ENCODE results near the gene SLC38A10. TPM values are rescaled to one million over a fixed set of nuclear protein-coding genes. Genes with fewer than 3 reads are reported as not detected.

Gene SLC38A10
- total RNA-seq, 1 donor from 2014 or later, result 97.1 TPM

DNA sequence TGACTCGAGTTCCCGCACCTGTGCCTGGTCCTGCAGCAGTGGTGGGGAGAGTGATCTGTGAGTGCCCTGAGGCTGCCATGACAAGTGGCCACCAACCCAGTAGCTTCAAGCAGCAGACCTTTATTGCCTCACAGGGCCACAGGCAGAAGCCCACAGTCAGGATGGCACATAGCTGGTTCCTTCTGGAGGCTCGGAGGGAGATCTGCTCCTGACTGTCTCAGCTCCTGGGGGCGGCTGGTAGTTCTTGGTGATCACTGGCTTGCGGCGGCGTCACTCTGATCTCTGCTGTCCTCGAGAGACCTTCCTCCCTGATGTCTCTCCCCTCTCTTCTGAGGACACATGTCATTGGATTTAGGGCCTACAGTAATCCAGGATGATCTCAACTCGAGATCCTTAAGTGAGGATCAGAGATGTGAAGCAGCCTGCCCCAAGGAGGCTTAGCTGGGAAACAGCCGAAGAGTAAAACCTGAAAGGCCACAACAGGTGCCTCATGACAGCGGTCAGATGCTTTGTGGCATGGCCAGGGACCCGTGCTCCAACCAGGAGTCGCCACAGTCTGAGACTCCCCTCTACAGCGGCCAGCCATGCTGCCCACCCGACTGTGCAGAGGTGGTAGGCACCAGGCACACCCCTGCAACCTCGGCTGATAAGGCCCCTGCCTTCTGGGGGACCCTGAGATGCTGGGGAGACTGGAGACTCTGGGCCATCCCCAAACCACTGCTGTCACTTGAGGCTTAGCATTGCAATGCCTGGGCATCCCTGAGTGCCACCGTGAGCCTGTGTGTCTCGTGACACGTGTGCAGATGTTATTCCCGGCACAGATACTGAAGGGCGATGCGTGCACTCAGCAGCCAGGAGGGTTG is 30.0 kb upstream of the SLC38A10 start:
- POLR2A ChIA-PET, result no interaction called here
- Mint-ChIP-seq H3K9me3 (no peaks in the 10 kb centered on the region), H3K27me3 (peaks cover 6% of the 10 kb centered on the region), H3K4me1 (peaks cover 4% of the 10 kb centered on the region), H3K27ac (no peak overlapping the region), H3K4me3 (no peak overlapping the region), H3K36me3 (ENCODE audit: low read depth) (no peaks in the 10 kb centered on the region)
- CTCF ChIA-PET, result no interaction called here
- no peak for TF ChIP-seq CTCF (IDR thresholded peaks at IDR 0.05)
- no peak for ATAC-seq (ENCODE audit: low read depth)
- intact Hi-C loops (cut with micrococcal nuclease), result no loop called here
- no peak for DNase-seq

DNA sequence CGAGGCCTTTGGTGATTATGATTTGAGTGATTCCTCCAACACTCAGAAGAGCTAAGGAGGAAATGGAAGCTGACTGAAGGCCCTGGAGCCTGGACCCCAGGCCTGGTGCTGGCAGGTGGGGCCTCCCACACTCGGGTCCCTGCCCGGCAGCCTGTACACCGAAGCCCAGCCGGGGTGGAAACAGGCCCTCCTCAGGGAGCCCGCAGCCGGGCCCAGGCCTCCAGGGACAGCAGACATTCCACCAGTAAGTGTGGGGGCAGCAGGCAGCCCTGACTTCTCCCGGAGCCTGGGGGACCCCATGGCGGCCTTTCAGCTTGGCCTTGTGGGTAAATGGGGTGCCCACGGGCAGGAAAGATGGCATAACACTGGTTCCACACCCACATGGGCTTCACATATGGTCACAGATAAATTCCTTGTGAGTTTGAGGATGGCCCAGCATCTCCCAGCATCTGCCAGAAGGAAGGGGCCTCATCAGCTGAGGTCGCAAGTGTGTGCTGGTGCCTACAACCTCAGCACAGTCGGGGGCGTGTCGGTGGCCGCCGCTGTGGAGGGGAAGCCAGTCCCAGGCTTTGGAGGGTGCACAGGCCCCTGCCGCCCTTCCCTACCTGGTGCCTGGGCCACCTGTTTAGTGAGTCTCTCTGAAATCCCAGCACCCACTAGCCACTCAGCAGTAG is 29.2 kb upstream of the SLC38A10 start:
- no peak for ATAC-seq (ENCODE audit: low read depth)
- ChIA-PET CTCF (no interaction called here), POLR2A (no interaction called here)
- H3K27me3 Mint-ChIP-seq, result peaks cover 6% of the 10 kb centered on the region
- no peak overlapping the region for H3K27ac Mint-ChIP-seq
- intact Hi-C loops (cut with micrococcal nuclease), result no loop called here
- no peak for TF ChIP-seq CTCF (IDR thresholded peaks at IDR 0.05)
- H3K4me3 Mint-ChIP-seq, result no peak overlapping the region
- H3K36me3 Mint-ChIP-seq (ENCODE audit: low read depth), result no peaks in the 10 kb centered on the region
- H3K4me1 Mint-ChIP-seq, result peaks cover 2% of the 10 kb centered on the region
- DNase-seq, result no peak
- no peaks in the 10 kb centered on the region for H3K9me3 Mint-ChIP-seq

GRCh38 chr17:81323411-81323868 is 28.3 kb upstream of the SLC38A10 start:
- intact Hi-C loops (cut with micrococcal nuclease), result no loop called here
- no peak overlapping the region for H3K27ac Mint-ChIP-seq
- H3K27me3 Mint-ChIP-seq, result peaks cover 6% of the 10 kb centered on the region
- CTCF ChIA-PET, result no interaction called here
- TF ChIP-seq CTCF (IDR thresholded peaks at IDR 0.05), result no peak
- H3K4me1 Mint-ChIP-seq, result no peaks in the 10 kb centered on the region
- POLR2A ChIA-PET, result no interaction called here
- DNase-seq (no peak), ATAC-seq (ENCODE audit: low read depth) (no peak)
- H3K9me3 Mint-ChIP-seq, result no peaks in the 10 kb centered on the region
- no peaks in the 10 kb centered on the region for H3K36me3 Mint-ChIP-seq (ENCODE audit: low read depth)
- H3K4me3 Mint-ChIP-seq, result no peak overlapping the region

- ChIA-PET POLR2A (no interaction called here), CTCF (no interaction called here)
- no peak for ATAC-seq (ENCODE audit: low read depth)
- no peak overlapping the region for H3K27ac Mint-ChIP-seq
- no peaks in the 10 kb centered on the region for H3K9me3 Mint-ChIP-seq
- intact Hi-C loops (cut with micrococcal nuclease), result no loop called here
- peaks cover 6% of the 10 kb centered on the region for H3K27me3 Mint-ChIP-seq
- no peak overlapping the region for H3K4me3 Mint-ChIP-seq
- H3K4me1 Mint-ChIP-seq, result no peaks in the 10 kb centered on the region
- no peaks in the 10 kb centered on the region for H3K36me3 Mint-ChIP-seq (ENCODE audit: low read depth)
- no peak for TF ChIP-seq CTCF (IDR thresholded peaks at IDR 0.05)
- no peak for DNase-seq
These were observed 27.9 kb upstream of the SLC38A10 start for GRCh38 chr17:81323083-81323369.

DNA sequence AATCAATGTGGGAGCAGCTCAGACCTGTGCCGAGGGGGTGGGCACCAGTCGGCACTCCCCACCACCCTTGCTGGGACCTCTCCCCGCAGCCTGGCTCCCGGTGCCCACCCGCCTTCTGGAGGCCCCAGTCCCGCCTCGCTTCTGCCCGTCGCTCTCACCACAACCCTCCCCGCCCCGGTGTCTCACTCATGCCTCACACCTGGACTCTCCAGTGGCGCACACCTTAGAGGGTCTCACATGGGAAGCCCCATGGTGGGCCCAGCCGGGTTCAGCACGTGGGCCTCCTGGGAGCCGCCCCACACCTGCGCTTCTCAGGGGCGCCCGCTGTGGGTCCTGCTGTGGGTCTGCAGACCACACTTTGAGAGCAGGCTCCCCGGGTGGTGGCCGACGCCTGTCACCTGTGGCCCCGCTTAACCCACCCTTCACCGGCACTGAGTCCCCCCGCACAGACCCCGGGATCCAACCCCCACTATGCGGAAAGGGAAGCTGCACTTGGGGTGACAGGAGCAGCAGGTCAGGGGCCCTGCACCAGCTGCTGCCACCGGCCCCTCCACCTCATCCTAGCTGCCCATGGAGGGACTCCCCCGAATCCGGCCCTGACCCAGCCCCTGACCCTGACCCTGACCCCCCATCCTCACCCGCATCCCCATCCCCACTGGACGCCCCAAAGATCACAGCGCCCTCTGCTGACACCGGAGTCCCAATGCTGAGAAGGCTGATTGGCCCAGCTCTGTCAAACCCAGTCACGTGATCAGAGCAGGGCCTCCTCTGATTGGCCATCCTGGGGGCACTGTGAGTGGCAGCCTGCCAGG is 27.4 kb upstream of the SLC38A10 start:
- H3K4me3 Mint-ChIP-seq, result no peak overlapping the region
- no peaks in the 10 kb centered on the region for H3K36me3 Mint-ChIP-seq (ENCODE audit: low read depth)
- no peak for TF ChIP-seq CTCF (IDR thresholded peaks at IDR 0.05)
- DNase-seq (no peak), ATAC-seq (ENCODE audit: low read depth) (peak; percentile 45)
- H3K4me1 Mint-ChIP-seq, result no peaks in the 10 kb centered on the region
- H3K27me3 Mint-ChIP-seq, result peaks cover 3% of the 10 kb centered on the region
- H3K9me3 Mint-ChIP-seq, result no peaks in the 10 kb centered on the region
- no peak overlapping the region for H3K27ac Mint-ChIP-seq
- intact Hi-C loops (cut with micrococcal nuclease), result no loop called here
- POLR2A ChIA-PET, result no interaction called here
- CTCF ChIA-PET, result no interaction called here

Measured in activated B cell treated with CpG ODN at 0.5 μM for 24 hours (primary cell).